Ishikawa (cell line): ENCODE measurements around the gene ZBED4.

ENCODE experiments used
- CEBPB ChIP-seq: IDR thresholded peaks from 2 replicates; pipeline ENCODE4 v1.6.1; 2012
- CREB1 ChIP-seq: IDR thresholded peaks from 2 replicates; pipeline ENCODE4 v1.6.1; 2012; ENCODE audit warnings: low read depth
- EGR1 ChIP-seq: IDR thresholded peaks from 2 replicates; pipeline ENCODE4 v1.6.1; 2012
- EP300 ChIP-seq: IDR thresholded peaks from 2 replicates; pipeline ENCODE4 v1.6.1; 2012; ENCODE audit warnings: borderline replicate concordance
- FOXM1 ChIP-seq: IDR thresholded peaks from 2 replicates; pipeline ENCODE4 v1.6.1; 2012; ENCODE audit warnings: low read depth, borderline replicate concordance
- MAX ChIP-seq: IDR thresholded peaks from 2 replicates; pipeline ENCODE4 v1.6.1; 2012
- NFIC ChIP-seq: IDR thresholded peaks from 2 replicates; pipeline ENCODE4 v1.6.1; 2012
- RAD21 ChIP-seq: IDR thresholded peaks from 2 replicates; pipeline ENCODE4 v1.6.1; 2012; ENCODE audit warnings: low read depth
- REST ChIP-seq: IDR thresholded peaks from 2 replicates; pipeline ENCODE4 v1.6.1; 2012; ENCODE audit warnings: low read depth, mild to moderate bottlenecking
- TAF1 ChIP-seq: IDR thresholded peaks from 2 replicates; pipeline ENCODE4 v1.6.1; 2012; ENCODE audit warnings: low read depth, mild to moderate bottlenecking
- TCF12 ChIP-seq: IDR thresholded peaks from 2 replicates; pipeline ENCODE4 v1.6.1; 2012; ENCODE audit warnings: low read depth
- TEAD4 ChIP-seq: IDR thresholded peaks from 2 replicates; pipeline ENCODE4 v1.6.1; 2012
- USF1 ChIP-seq: IDR thresholded peaks from 2 replicates; pipeline ENCODE4 v1.6.1; 2012
- YY1 ChIP-seq: IDR thresholded peaks from 2 replicates; pipeline ENCODE4 v1.6.1; 2012; ENCODE audit warnings: low read depth
- ZBTB7A ChIP-seq: IDR thresholded peaks from 2 replicates; pipeline ENCODE4 v1.6.1; 2012; ENCODE audit warnings: low read depth

The ZBED4 gene

GRCh38 chr22:49889071-49889470 is 35.4 kb downstream of the ZBED4 start:
- TF ChIP-seq ZBTB7A (no peak), CEBPB (no peak), REST (no peak), CREB1 (no peak), RAD21 (no peak), TAF1 (no peak), FOXM1 (no peak), EP300 (no peak), TCF12 (no peak)

- TF ChIP-seq REST, result no peak
- no peak for TF ChIP-seq TCF12
- no peak for TF ChIP-seq USF1
- TF ChIP-seq FOXM1, result no peak
- no peak for TF ChIP-seq EP300
- no peak for TF ChIP-seq RAD21
- no peak for TF ChIP-seq TEAD4
- TF ChIP-seq YY1, result no peak
- no peak for TF ChIP-seq CREB1
- no peak for TF ChIP-seq EGR1
- no peak for TF ChIP-seq ZBTB7A
- no peak for TF ChIP-seq CEBPB
- TF ChIP-seq TAF1, result no peak
- no peak for TF ChIP-seq MAX
- TF ChIP-seq NFIC, result no peak
Measured at GRCh38 chr22:49892226-49892899, 38.7 kb downstream of the ZBED4 start.

GRCh38 chr22:49893025-49893424 is 39.4 kb downstream of the ZBED4 start:
- TF ChIP-seq MAX (no peak), USF1 (no peak), YY1 (no peak), FOXM1 (no peak), ZBTB7A (no peak)

GRCh38 chr22:49894322-49895054 is 40.8 kb downstream of the ZBED4 start:
- no peak for TF ChIP-seq EGR1
- TF ChIP-seq NFIC, result no peak
- no peak for TF ChIP-seq CEBPB
- TF ChIP-seq YY1, result no peak
- no peak for TF ChIP-seq CREB1
- TF ChIP-seq TAF1, result no peak
- no peak for TF ChIP-seq FOXM1
- no peak for TF ChIP-seq USF1

GRCh38 chr22:49896201-49896600 is 42.6 kb downstream of the ZBED4 start:
- no peak for TF ChIP-seq MAX
